ENCODE measurements around the gene STXBP4.

Gene STXBP4

GRCh38 chr17:55215711-55216110 lies 247.1 kb downstream of the STXBP4 start:
- H3K79me2 ChIP-seq (ENCODE audit: insufficient read depth, low read depth), result no peaks in the 10 kb centered on the region
- no peaks in the 10 kb centered on the region for H3K4me1 ChIP-seq (ENCODE audit: low read depth, poor library complexity, severe bottlenecking)
- H3K4me2 ChIP-seq, result no peak overlapping the region
- H4K20me1 ChIP-seq (ENCODE audit: insufficient read depth), result no peaks in the 10 kb centered on the region
- no peak for TF ChIP-seq CTCF (conservative IDR thresholded peaks at IDR 0.05; ENCODE audit: low read depth, low read length)
- H3K9ac ChIP-seq, result no peak overlapping the region
- no peaks in the 10 kb centered on the region for H3K36me3 ChIP-seq (ENCODE audit: insufficient read depth)
- H3K4me3 ChIP-seq (IDR thresholded peaks at IDR 0.05; ENCODE audit: insufficient read depth, low read depth, low read length), result no peak overlapping the region
- H2AFZ ChIP-seq (ENCODE audit: low read depth), result no peak overlapping the region
- H3K27ac ChIP-seq, result no peak overlapping the region
- no peaks in the 10 kb centered on the region for H3K27me3 ChIP-seq (ENCODE audit: insufficient read depth, low read depth)

DNA sequence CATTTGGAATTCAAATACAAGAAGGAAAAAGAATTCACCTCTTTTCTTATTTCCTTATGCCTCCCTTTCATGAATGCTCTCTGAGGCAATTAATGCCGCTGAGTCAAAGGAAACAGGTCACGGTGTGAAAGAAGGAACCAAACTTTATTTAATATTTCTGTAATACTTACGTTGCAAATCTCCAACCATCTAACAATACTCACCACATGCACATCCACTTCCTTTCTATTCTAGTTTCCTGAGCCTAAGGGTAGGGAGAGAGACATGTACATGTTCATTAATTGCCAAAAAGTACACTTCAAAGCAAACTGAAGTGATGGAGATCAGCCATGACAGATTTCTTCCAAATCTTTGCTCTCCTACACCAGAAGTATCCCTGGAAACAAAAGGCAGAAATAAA lies 248.3 kb downstream of the STXBP4 start:
- Histone ChIP-seq H2AFZ (ENCODE audit: low read depth) (no peak overlapping the region), H3K27me3 (ENCODE audit: insufficient read depth, low read depth) (no peaks in the 10 kb centered on the region), H3K9ac (no peak overlapping the region), H3K36me3 (ENCODE audit: insufficient read depth) (no peaks in the 10 kb centered on the region), H4K20me1 (ENCODE audit: insufficient read depth) (no peaks in the 10 kb centered on the region), H3K27ac (no peak overlapping the region), H3K4me2 (no peak overlapping the region), H3K4me3 (IDR thresholded peaks at IDR 0.05; ENCODE audit: insufficient read depth, low read depth, low read length) (no peak overlapping the region), H3K79me2 (ENCODE audit: insufficient read depth, low read depth) (no peaks in the 10 kb centered on the region), H3K4me1 (ENCODE audit: low read depth, poor library complexity, severe bottlenecking) (no peaks in the 10 kb centered on the region)
- no peak for TF ChIP-seq CTCF (conservative IDR thresholded peaks at IDR 0.05; ENCODE audit: low read depth, low read length)

- H3K27me3 ChIP-seq (ENCODE audit: insufficient read depth, low read depth), result no peaks in the 10 kb centered on the region
- H4K20me1 ChIP-seq (ENCODE audit: insufficient read depth), result no peaks in the 10 kb centered on the region
- H3K27ac ChIP-seq, result no peak overlapping the region
- no peak for TF ChIP-seq CTCF (conservative IDR thresholded peaks at IDR 0.05; ENCODE audit: low read depth, low read length)
- H2AFZ ChIP-seq (ENCODE audit: low read depth), result no peak overlapping the region
- no peak overlapping the region for H3K4me2 ChIP-seq
- no peaks in the 10 kb centered on the region for H3K4me1 ChIP-seq (ENCODE audit: low read depth, poor library complexity, severe bottlenecking)
- no peaks in the 10 kb centered on the region for H3K79me2 ChIP-seq (ENCODE audit: insufficient read depth, low read depth)
- H3K36me3 ChIP-seq (ENCODE audit: insufficient read depth), result no peaks in the 10 kb centered on the region
- H3K4me3 ChIP-seq (IDR thresholded peaks at IDR 0.05; ENCODE audit: insufficient read depth, low read depth, low read length), result no peak overlapping the region
- no peak overlapping the region for H3K9ac ChIP-seq
These were observed 250.9 kb downstream of the STXBP4 start for GRCh38 chr17:55219459-55219858.

DNA sequence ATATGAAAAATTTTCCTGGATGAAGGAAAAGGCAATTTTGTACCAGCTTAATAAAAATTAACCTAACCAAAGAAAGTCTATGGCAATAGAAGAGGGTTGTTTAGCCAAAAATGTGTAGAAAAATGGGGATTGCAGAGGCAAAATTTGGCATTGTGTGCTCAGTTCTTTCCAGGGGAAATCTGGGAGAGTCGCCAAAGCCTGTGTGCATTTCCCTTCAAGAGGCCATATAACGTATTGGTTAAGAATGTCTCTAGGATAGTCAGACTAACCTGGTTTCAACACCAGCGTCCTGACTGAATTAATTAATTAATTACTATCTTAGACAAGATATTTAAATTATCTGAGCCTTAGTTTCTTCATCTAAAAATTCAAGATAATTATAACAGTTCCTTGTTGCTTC lies 251.4 kb downstream of the STXBP4 start:
- H3K4me3 ChIP-seq (IDR thresholded peaks at IDR 0.05; ENCODE audit: insufficient read depth, low read depth, low read length), result no peak overlapping the region
- no peaks in the 10 kb centered on the region for H4K20me1 ChIP-seq (ENCODE audit: insufficient read depth)
- no peak overlapping the region for H3K27ac ChIP-seq
- no peak overlapping the region for H3K9ac ChIP-seq
- no peaks in the 10 kb centered on the region for H3K79me2 ChIP-seq (ENCODE audit: insufficient read depth, low read depth)
- no peaks in the 10 kb centered on the region for H3K4me1 ChIP-seq (ENCODE audit: low read depth, poor library complexity, severe bottlenecking)
- no peaks in the 10 kb centered on the region for H3K27me3 ChIP-seq (ENCODE audit: insufficient read depth, low read depth)
- no peaks in the 10 kb centered on the region for H3K36me3 ChIP-seq (ENCODE audit: insufficient read depth)
- no peak overlapping the region for H3K4me2 ChIP-seq
- no peak overlapping the region for H2AFZ ChIP-seq (ENCODE audit: low read depth)
- TF ChIP-seq CTCF (conservative IDR thresholded peaks at IDR 0.05; ENCODE audit: low read depth, low read length), result no peak

All from KMS-11 (cell line).